Calu3 (cell line): ENCODE results near the gene AMDHD2. TPM values are rescaled to one million over a fixed set of nuclear protein-coding genes. Genes with fewer than 3 reads are reported as not detected.

Experiments
- BruUV-seq: library from RNA; stranded (reverse); fragments of 400-500 nt; replicated peaks from 2 replicates; lab custom pipeline; 2021; lab: Mats Ljungman, UMichigan
- CTCF ChIA-PET: fragments of 300-600 bp; sonication (Branson Sonifier 250); formaldehyde crosslinking; loops from one replicate; lab custom pipeline; 2022; ENCODE audit warnings: antibody characterized with exemption; lab: Charles Lee
- DNase-seq: peaks from one replicate; pipeline ENCODE4 v3.0.0; 2022
- H3K27ac Mint-ChIP-seq: one replicate; pipeline ENCODE4 v1.8.0; 2022; ENCODE audit warnings: mixed read lengths; ENCODE audit not compliant: unreplicated experiment
- H3K27me3 Mint-ChIP-seq: one replicate; pipeline ENCODE4 v1.8.0; 2022; ENCODE audit warnings: mixed read lengths; ENCODE audit not compliant: unreplicated experiment
- H3K36me3 Mint-ChIP-seq: one replicate; pipeline ENCODE4 v1.8.0; 2022; ENCODE audit warnings: mild to moderate bottlenecking, moderate library complexity, mixed read lengths; ENCODE audit not compliant: insufficient read depth, unreplicated experiment
- H3K4me1 Mint-ChIP-seq: one replicate; pipeline ENCODE4 v1.8.0; 2022; ENCODE audit warnings: mild to moderate bottlenecking, low read depth, mixed read lengths; ENCODE audit not compliant: unreplicated experiment
- H3K4me3 Mint-ChIP-seq: one replicate; pipeline ENCODE4 v1.8.0; 2022; ENCODE audit warnings: mild to moderate bottlenecking, low read depth, moderate library complexity, mixed read lengths; ENCODE audit not compliant: unreplicated experiment
- H3K9me3 Mint-ChIP-seq: one replicate; pipeline ENCODE4 v1.8.0; 2022; ENCODE audit warnings: low read depth, mixed read lengths; ENCODE audit not compliant: unreplicated experiment
- CTCF ChIP-seq: fragments of 200-600 bp; IDR thresholded peaks from one replicate; pipeline ENCODE4 v1.8.0; 2022; ENCODE audit warnings: antibody characterized with exemption; ENCODE audit not compliant: unreplicated experiment
- intact Hi-C: fragments of 100-400 bp; cut with micrococcal nuclease; formaldehyde crosslinking; loops from one replicate; pipeline ENCODE4 v1.10.0; 2022; ENCODE audit not compliant: unreplicated experiment
- total RNA-seq: library from RNA; stranded (reverse); gene quantifications from 2 replicates; pipeline ENCODE4 v1.2.3, GENCODE V29; 2022

AMDHD2 gene
- total RNA-seq, 1 experiment from 2014 or later = 60.2 TPM

GRCh38 chr16:2481676-2482075 lies 38.5 kb upstream of the AMDHD2 start:
- BruUV-seq = no TSS peak
- H3K27ac Mint-ChIP-seq = no peak overlapping the region
- H3K4me3 Mint-ChIP-seq = no peak overlapping the region
- intact Hi-C loops = no loop called here
- no peak for DNase-seq
- no peaks in the 10 kb centered on the region for H3K9me3 Mint-ChIP-seq
- TF ChIP-seq CTCF = no peak
- H3K4me1 Mint-ChIP-seq = peaks cover 12% of the 10 kb centered on the region
- H3K27me3 Mint-ChIP-seq = no peaks in the 10 kb centered on the region
- CTCF ChIA-PET = no interaction called here
- H3K36me3 Mint-ChIP-seq = peaks cover 8% of the 10 kb centered on the region

- BruUV-seq = no TSS peak
- CTCF ChIA-PET = no interaction called here
- intact Hi-C loops = no loop called here
- H3K9me3 Mint-ChIP-seq = no peaks in the 10 kb centered on the region
- peaks cover 12% of the 10 kb centered on the region for H3K36me3 Mint-ChIP-seq
- H3K4me3 Mint-ChIP-seq = no peak overlapping the region
- H3K4me1 Mint-ChIP-seq = peaks cover 15% of the 10 kb centered on the region
- TF ChIP-seq CTCF = no peak
- no peak for DNase-seq
- no peaks in the 10 kb centered on the region for H3K27me3 Mint-ChIP-seq
- H3K27ac Mint-ChIP-seq = no peak overlapping the region
Measured at GRCh38 chr16:2482249-2482648, 37.9 kb upstream of the AMDHD2 start.

- no peaks in the 10 kb centered on the region for H3K9me3 Mint-ChIP-seq
- intact Hi-C loops = no loop called here
- TF ChIP-seq CTCF = no peak
- H3K4me1 Mint-ChIP-seq = peaks cover 12% of the 10 kb centered on the region
- H3K4me3 Mint-ChIP-seq = no peak overlapping the region
- no peak overlapping the region for H3K27ac Mint-ChIP-seq
- H3K27me3 Mint-ChIP-seq = no peaks in the 10 kb centered on the region
- no peak for DNase-seq
- BruUV-seq = no TSS peak
- CTCF ChIA-PET = no interaction called here
- H3K36me3 Mint-ChIP-seq = peaks cover 17% of the 10 kb centered on the region
Measured at GRCh38 chr16:2482708-2483534, 37.2 kb upstream of the AMDHD2 start.

GRCh38 chr16:2483939-2484897 lies 36.0 kb upstream of the AMDHD2 start:
- Mint-ChIP-seq H3K9me3 (no peaks in the 10 kb centered on the region), H3K4me1 (peaks cover 7% of the 10 kb centered on the region), H3K27me3 (no peaks in the 10 kb centered on the region), H3K4me3 (no peak overlapping the region), H3K27ac (no peak overlapping the region), H3K36me3 (peaks cover 17% of the 10 kb centered on the region)
- intact Hi-C loops = no loop called here
- DNase-seq = no peak
- CTCF ChIA-PET = no interaction called here
- no TSS peak for BruUV-seq
- no peak for TF ChIP-seq CTCF
